Stimulated activated naive CD8-positive, alpha-beta T cell treated with anti-CD3 and anti-CD28 coated beads, Interleukin-15, amount 100 ng/mL, for 72 hours (primary cell): ENCODE measurements around the gene JADE3.
"Not testable (repeated sequence)": the region's sequence is repeated elsewhere in the genome, so short reads cannot be mapped to it uniquely, and the experiment has no call there.

Experiments used
- ATAC-seq: fragments of 150-1000 bp; cut with Tn5 transposase; 2 replicates; pipeline ENCODE4 v1.10.0; 2021; ENCODE audit warnings: mild to moderate bottlenecking, moderate library complexity
- DNase-seq, 2 donors: peaks; one replicate each; pipeline ENCODE4 v3.0.0; 2021 to 2022
- H3K27ac Mint-ChIP-seq, 2 donors: one replicate each; pipeline ENCODE4 v1.8.0; 2022; ENCODE audit warnings: mild to moderate bottlenecking in 2 of 2, mixed read lengths in 2 of 2, moderate library complexity in 2 of 2
- H3K27me3 Mint-ChIP-seq: one replicate; pipeline ENCODE4 v1.8.0; 2022; ENCODE audit warnings: mixed read lengths
- H3K4me1 Mint-ChIP-seq: one replicate; pipeline ENCODE4 v1.8.0; 2022; ENCODE audit warnings: mild to moderate bottlenecking, mixed read lengths
- H3K4me3 Mint-ChIP-seq, 2 donors: one replicate each; pipeline ENCODE4 v1.8.0; 2022; ENCODE audit warnings: mild to moderate bottlenecking in 2 of 2, mixed read lengths in 2 of 2, moderate library complexity in 1 of 2
- H3K9me3 Mint-ChIP-seq, 2 donors: one replicate each; pipeline ENCODE4 v1.8.0; 2022; ENCODE audit warnings: mixed read lengths in 2 of 2

JADE3 gene

GRCh38 chrX:46961097-46961496 lies 48.9 kb downstream of the JADE3 start:
- no peak overlapping the region for H3K27ac Mint-ChIP-seq
- ATAC-seq (no peak), DNase-seq (no peak)
- no peaks in the 10 kb centered on the region for H3K4me1 Mint-ChIP-seq
- no peak overlapping the region for H3K4me3 Mint-ChIP-seq
- peaks cover 8% of the 10 kb centered on the region for H3K27me3 Mint-ChIP-seq
- no peaks in the 10 kb centered on the region for H3K9me3 Mint-ChIP-seq

GRCh38 chrX:46961574-46962283 lies 49.5 kb downstream of the JADE3 start:
- Mint-ChIP-seq H3K4me3 (no peak overlapping the region), H3K27me3 (peaks cover 14% of the 10 kb centered on the region), H3K9me3 (no peaks in the 10 kb centered on the region), H3K27ac (no peak overlapping the region), H3K4me1 (no peaks in the 10 kb centered on the region)
- ATAC-seq (no peak), DNase-seq (no peak)

DNA sequence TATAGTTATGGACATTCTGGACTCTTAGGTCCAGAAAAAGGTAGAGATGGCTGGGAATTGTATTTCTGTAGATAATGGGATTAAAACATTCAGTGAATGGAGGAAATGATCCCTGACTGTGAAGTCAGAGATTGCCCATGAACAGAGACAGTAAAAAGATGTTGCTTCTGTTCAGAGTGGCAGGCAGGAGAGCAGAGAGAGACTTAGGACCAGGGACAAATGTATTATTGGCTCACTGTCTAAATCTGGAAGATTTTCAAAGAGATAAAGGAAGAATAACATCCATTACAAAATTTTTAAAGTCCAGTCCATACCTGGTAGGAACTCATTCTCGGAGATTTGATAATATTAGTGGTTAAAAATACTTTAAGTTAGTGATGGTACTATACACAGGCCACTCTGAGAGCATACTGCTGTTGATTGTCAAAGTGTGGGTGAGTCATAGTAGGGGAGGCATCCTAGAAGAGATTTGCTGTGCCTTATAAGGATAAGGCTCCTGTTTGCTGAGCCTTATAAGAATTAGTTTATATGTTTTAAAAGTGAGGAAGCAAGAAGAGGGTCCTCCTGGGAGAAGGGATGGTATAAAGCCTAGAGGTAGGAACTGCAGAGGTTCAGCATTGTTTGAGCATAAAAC lies 53.0 kb downstream of the JADE3 start:
- H3K4me1 Mint-ChIP-seq: no peaks in the 10 kb centered on the region
- H3K9me3 Mint-ChIP-seq: no peaks in the 10 kb centered on the region
- ATAC-seq (no peak), DNase-seq (no peak)
- H3K4me3 Mint-ChIP-seq: no peak overlapping the region
- peaks cover 17% of the 10 kb centered on the region for H3K27me3 Mint-ChIP-seq
- H3K27ac Mint-ChIP-seq: no peak overlapping the region

DNA sequence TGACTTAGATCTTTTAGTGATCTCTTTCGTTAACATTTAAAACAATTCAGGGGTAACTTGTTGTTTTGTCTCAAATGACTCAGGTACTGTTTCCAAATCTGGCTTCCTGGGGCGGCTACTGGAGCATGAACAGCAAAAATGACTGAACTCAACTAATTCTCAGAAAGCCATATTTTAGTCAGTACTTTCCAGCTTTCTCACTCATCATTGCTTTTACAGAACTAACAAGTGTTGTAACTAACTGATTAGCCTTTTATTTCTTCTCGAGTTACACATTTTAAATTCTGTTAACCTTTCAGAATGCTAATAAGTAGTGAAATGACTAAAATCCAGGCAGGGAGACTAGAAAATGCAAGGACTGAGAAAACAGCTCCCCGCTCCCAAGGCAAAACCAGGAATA lies 55.3 kb downstream of the JADE3 start:
- H3K27me3 Mint-ChIP-seq: peaks cover 17% of the 10 kb centered on the region
- H3K4me1 Mint-ChIP-seq: no peaks in the 10 kb centered on the region
- H3K9me3 Mint-ChIP-seq: no peaks in the 10 kb centered on the region
- no peak overlapping the region for H3K27ac Mint-ChIP-seq
- H3K4me3 Mint-ChIP-seq: no peak overlapping the region
- ATAC-seq (peak; percentile 35), DNase-seq (peak in 1 of 2 donors; percentile 9)

GRCh38 chrX:46977046-46977445 lies 64.8 kb downstream of the JADE3 start:
- not testable (repeated sequence) for H3K4me3 Mint-ChIP-seq, H3K27ac Mint-ChIP-seq, H3K4me1 Mint-ChIP-seq, H3K27me3 Mint-ChIP-seq, ATAC-seq, H3K9me3 Mint-ChIP-seq, DNase-seq

GRCh38 chrX:46978341-46979291 lies 66.4 kb downstream of the JADE3 start:
- no peak overlapping the region for H3K27ac Mint-ChIP-seq

DNA sequence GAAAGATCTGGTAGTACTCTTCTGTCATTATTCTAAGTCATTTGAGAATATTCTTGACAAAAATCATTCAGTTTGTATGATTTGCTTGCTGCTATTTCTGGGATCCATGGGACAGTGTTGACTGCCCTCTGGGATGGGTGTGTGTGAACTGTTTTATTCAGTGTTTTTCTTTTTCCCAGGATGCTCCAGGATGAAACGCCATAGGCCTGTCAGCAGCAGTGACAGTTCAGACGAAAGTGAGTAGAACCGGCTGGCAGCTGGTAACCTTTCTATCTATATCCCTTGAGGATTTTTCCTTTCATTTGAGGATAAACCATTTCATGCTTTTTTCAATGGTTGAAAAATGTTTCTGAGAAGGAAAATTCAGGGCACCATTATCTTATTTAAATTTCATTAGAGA lies 72.5 kb downstream of the JADE3 start:
- Mint-ChIP-seq H3K4me3 (no peak overlapping the region), H3K27ac (no peak overlapping the region), H3K9me3 (no peaks in the 10 kb centered on the region), H3K27me3 (no peaks in the 10 kb centered on the region), H3K4me1 (no peaks in the 10 kb centered on the region)
- ATAC-seq (no peak), DNase-seq (no peak)

More at GRCh38 chrX:46978341-46979291, 66.4 kb downstream of the JADE3 start:
- Mint-ChIP-seq H3K9me3 (no peaks in the 10 kb centered on the region), H3K4me3 (no peak overlapping the region), H3K4me1 (no peaks in the 10 kb centered on the region), H3K27me3 (no peaks in the 10 kb centered on the region)
- ATAC-seq: peak; percentile 74
- peak; percentile 44 to 67 for DNase-seq

- no peaks in the 10 kb centered on the region for H3K9me3 Mint-ChIP-seq
- H3K4me1 Mint-ChIP-seq: no peaks in the 10 kb centered on the region
- no peak overlapping the region for H3K27ac Mint-ChIP-seq
- no peaks in the 10 kb centered on the region for H3K27me3 Mint-ChIP-seq
- no peak overlapping the region for H3K4me3 Mint-ChIP-seq
- ATAC-seq: no peak
- DNase-seq: no peak
Measured at GRCh38 chrX:46989548-46989947, 77.3 kb downstream of the JADE3 start.

GRCh38 chrX:46991664-46992063 lies 79.4 kb downstream of the JADE3 start:
- Mint-ChIP-seq H3K4me3 (no peak overlapping the region), H3K9me3 (no peaks in the 10 kb centered on the region), H3K4me1 (no peaks in the 10 kb centered on the region), H3K27ac (no peak overlapping the region), H3K27me3 (no peaks in the 10 kb centered on the region)
- ATAC-seq (no peak), DNase-seq (no peak)

- H3K9me3 Mint-ChIP-seq: no peaks in the 10 kb centered on the region
- H3K27ac Mint-ChIP-seq: no peak overlapping the region
- H3K4me1 Mint-ChIP-seq: no peaks in the 10 kb centered on the region
- ATAC-seq: no peak
- H3K4me3 Mint-ChIP-seq: no peak overlapping the region
- H3K27me3 Mint-ChIP-seq: no peaks in the 10 kb centered on the region
- DNase-seq: no peak
Measured at GRCh38 chrX:46992070-46992469, 79.8 kb downstream of the JADE3 start.

DNA sequence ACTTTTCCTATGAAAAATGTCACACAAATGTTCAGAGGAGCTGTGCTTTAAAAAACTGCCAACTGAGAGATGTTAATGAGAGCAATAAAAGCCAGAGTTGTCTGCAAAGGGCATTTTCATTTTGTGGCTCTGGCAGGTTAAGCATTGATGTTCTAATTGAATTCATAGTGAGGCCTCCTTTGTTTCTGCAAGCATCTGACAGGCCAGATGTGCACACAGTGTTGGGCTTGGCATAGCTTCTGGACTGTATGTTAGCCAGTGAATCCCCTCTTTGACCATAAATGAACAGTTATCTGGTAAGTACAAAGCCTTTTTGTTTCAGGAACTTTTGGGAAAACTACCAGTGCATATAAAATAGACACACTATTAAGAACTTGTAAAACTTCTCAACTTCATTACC lies 81.9 kb downstream of the JADE3 start:
- Mint-ChIP-seq H3K27me3 (no peaks in the 10 kb centered on the region), H3K27ac (no peak overlapping the region), H3K4me3 (no peak overlapping the region), H3K9me3 (no peaks in the 10 kb centered on the region), H3K4me1 (no peaks in the 10 kb centered on the region)
- ATAC-seq (no peak), DNase-seq (no peak)

GRCh38 chrX:47012131-47012530 lies 99.9 kb downstream of the JADE3 start:
- H3K9me3 Mint-ChIP-seq: peaks cover 3 to 4% of the 10 kb centered on the region in 2 donors
- ATAC-seq (no peak), DNase-seq (no peak)
- no peak overlapping the region for H3K4me3 Mint-ChIP-seq
- no peaks in the 10 kb centered on the region for H3K27me3 Mint-ChIP-seq
- H3K4me1 Mint-ChIP-seq: no peaks in the 10 kb centered on the region
- H3K27ac Mint-ChIP-seq: no peak overlapping the region

GRCh38 chrX:47026198-47026597 lies 114.0 kb downstream of the JADE3 start:
- H3K4me1 Mint-ChIP-seq: no peaks in the 10 kb centered on the region
- no peak overlapping the region for H3K4me3 Mint-ChIP-seq
- no peak overlapping the region for H3K27ac Mint-ChIP-seq
- DNase-seq (no peak), ATAC-seq (no peak)
- H3K9me3 Mint-ChIP-seq: no peaks in the 10 kb centered on the region
- no peaks in the 10 kb centered on the region for H3K27me3 Mint-ChIP-seq

GRCh38 chrX:47030339-47030738 lies 118.1 kb downstream of the JADE3 start:
- Mint-ChIP-seq H3K4me1 (no peaks in the 10 kb centered on the region), H3K9me3 (no peaks in the 10 kb centered on the region), H3K4me3 (no peak overlapping the region), H3K27ac (no peak overlapping the region), H3K27me3 (no peaks in the 10 kb centered on the region)
- DNase-seq (peak in 1 of 2 donors; percentile 2), ATAC-seq (no peak)

DNA sequence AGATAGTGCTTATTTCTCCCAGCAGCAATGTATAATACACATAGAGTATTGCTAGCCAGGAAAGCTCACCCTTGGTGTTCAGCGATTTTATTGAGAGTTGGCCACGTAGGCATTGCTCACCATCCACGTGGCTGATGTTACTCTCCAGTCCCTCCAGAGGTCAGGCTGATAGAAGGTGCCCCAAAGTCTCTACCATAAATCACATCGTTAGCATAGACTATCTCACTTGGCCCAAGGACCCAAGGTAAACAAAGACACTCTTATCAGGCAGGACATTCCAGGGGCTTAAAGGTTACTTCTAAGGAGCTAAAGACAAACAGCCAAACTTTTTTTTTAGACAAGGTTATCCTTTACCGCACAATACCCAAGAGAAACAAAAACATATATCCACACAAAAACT lies 135.8 kb downstream of the JADE3 start:
- DNase-seq: no peak
- H3K4me1 Mint-ChIP-seq: no peaks in the 10 kb centered on the region
- H3K9me3 Mint-ChIP-seq: peaks cover 6 to 11% of the 10 kb centered on the region in 2 donors
- no peak for ATAC-seq
- H3K27me3 Mint-ChIP-seq: no peaks in the 10 kb centered on the region
- no peak overlapping the region for H3K27ac Mint-ChIP-seq
- H3K4me3 Mint-ChIP-seq: no peak overlapping the region
